ENCODE results near the gene TAF7L. TPM values are rescaled to one million over a fixed set of nuclear protein-coding genes. Genes with fewer than 3 reads are reported as not detected.

Gene TAF7L
- total and polyA plus RNA-seq, 8 donors, result 0.13 to 2.0 TPM; not detected in 6

- Histone ChIP-seq H3K36me3 (no peaks in the 10 kb centered on the region), H3K4me1 (no peaks in the 10 kb centered on the region), H3K27ac (no peak overlapping the region), H3K9me3 (no peaks in the 10 kb centered on the region), H3K4me3 (no peak overlapping the region), H3K27me3 (no peaks in the 10 kb centered on the region)
- no peak for DNase-seq
- WGBS, 5 donors, result 55 to 89% (median 72%) methylated on average over 2 of the region's 2 CpGs
- intact Hi-C loops (cut with DNase I; ENCODE audit: low total_unique reads), result no loop called here
- no peak for TF ChIP-seq POLR2A (IDR thresholded peaks at IDR 0.05)
- no peak for TF ChIP-seq POLR2AphosphoS5 (IDR thresholded peaks at IDR 0.05)
- TF ChIP-seq CTCF (IDR thresholded peaks at IDR 0.05), result no peak
- TF ChIP-seq EP300 (IDR thresholded peaks at IDR 0.05), result no peak
Measured at GRCh38 chrX:101252634-101253033, 38.5 kb downstream of the TAF7L start.

- no peaks in the 10 kb centered on the region for H3K36me3 ChIP-seq
- H3K4me1 ChIP-seq, result no peaks in the 10 kb centered on the region
- H3K27me3 ChIP-seq, result peaks cover 0 to 9% (median 0%) of the 10 kb centered on the region in 3 donors
- WGBS, 5 donors, result 82 to 97% (median 90%) methylated on average over 8 to 9 of the region's 9 CpGs
- intact Hi-C loops (cut with DNase I; ENCODE audit: low total_unique reads), result no loop called here
- no peaks in the 10 kb centered on the region for H3K9me3 ChIP-seq
- H3K27ac ChIP-seq, result no peak overlapping the region
- no peak overlapping the region for H3K4me3 ChIP-seq
- DNase-seq, result no peak
- TF ChIP-seq POLR2AphosphoS5 (IDR thresholded peaks at IDR 0.05) (no peak), EP300 (IDR thresholded peaks at IDR 0.05) (no peak), POLR2A (IDR thresholded peaks at IDR 0.05) (no peak), CTCF (IDR thresholded peaks at IDR 0.05) (no peak)
Measured at GRCh38 chrX:101241531-101241930, 49.6 kb downstream of the TAF7L start.

GRCh38 chrX:101237041-101237440 is 54.1 kb downstream of the TAF7L start:
- Histone ChIP-seq H3K9me3 (no peaks in the 10 kb centered on the region), H3K4me1 (no peaks in the 10 kb centered on the region), H3K36me3 (no peaks in the 10 kb centered on the region), H3K27me3 (peaks cover 0 to 2% (median 0%) of the 10 kb centered on the region in 3 donors), H3K27ac (no peak overlapping the region), H3K4me3 (no peak overlapping the region)
- DNase-seq, result no peak
- intact Hi-C loops (cut with DNase I; ENCODE audit: low total_unique reads), result no loop called here
- no peak for TF ChIP-seq POLR2AphosphoS5 (IDR thresholded peaks at IDR 0.05)
- TF ChIP-seq POLR2A (IDR thresholded peaks at IDR 0.05), result no peak
- TF ChIP-seq CTCF (IDR thresholded peaks at IDR 0.05), result no peak
- TF ChIP-seq EP300 (IDR thresholded peaks at IDR 0.05), result no peak
- WGBS, 5 donors, result 33 to 87% (median 71%) methylated on average over 2 of the region's 2 CpGs

- 70 to 89% (median 81%) methylated on average over 5 of the region's 5 CpGs for WGBS, 5 donors
- intact Hi-C loops (cut with DNase I; ENCODE audit: low total_unique reads), result no loop called here
- H3K4me3 ChIP-seq, result no peak overlapping the region
- no peaks in the 10 kb centered on the region for H3K27me3 ChIP-seq
- no peaks in the 10 kb centered on the region for H3K36me3 ChIP-seq
- H3K27ac ChIP-seq, result no peak overlapping the region
- no peaks in the 10 kb centered on the region for H3K4me1 ChIP-seq
- no peaks in the 10 kb centered on the region for H3K9me3 ChIP-seq
- DNase-seq, result no peak
- TF ChIP-seq CTCF (IDR thresholded peaks at IDR 0.05), result no peak
- TF ChIP-seq EP300 (IDR thresholded peaks at IDR 0.05), result no peak
Measured at GRCh38 chrX:101232316-101232715, 58.8 kb downstream of the TAF7L start.
